ENCODE data around the gene MICALL1.

MICALL1 gene, protein sequence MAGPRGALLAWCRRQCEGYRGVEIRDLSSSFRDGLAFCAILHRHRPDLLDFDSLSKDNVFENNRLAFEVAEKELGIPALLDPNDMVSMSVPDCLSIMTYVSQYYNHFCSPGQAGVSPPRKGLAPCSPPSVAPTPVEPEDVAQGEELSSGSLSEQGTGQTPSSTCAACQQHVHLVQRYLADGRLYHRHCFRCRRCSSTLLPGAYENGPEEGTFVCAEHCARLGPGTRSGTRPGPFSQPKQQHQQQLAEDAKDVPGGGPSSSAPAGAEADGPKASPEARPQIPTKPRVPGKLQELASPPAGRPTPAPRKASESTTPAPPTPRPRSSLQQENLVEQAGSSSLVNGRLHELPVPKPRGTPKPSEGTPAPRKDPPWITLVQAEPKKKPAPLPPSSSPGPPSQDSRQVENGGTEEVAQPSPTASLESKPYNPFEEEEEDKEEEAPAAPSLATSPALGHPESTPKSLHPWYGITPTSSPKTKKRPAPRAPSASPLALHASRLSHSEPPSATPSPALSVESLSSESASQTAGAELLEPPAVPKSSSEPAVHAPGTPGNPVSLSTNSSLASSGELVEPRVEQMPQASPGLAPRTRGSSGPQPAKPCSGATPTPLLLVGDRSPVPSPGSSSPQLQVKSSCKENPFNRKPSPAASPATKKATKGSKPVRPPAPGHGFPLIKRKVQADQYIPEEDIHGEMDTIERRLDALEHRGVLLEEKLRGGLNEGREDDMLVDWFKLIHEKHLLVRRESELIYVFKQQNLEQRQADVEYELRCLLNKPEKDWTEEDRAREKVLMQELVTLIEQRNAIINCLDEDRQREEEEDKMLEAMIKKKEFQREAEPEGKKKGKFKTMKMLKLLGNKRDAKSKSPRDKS

GRCh38 chr22:37905534-37906363 lies at the start of gene MICALL1:
Gene MICALL1 (plus strand): TSS chr22:37906297. CDS start chr22:37906423, 126 bp downstream.
- DNase-seq (ENCODE audit: low spot score), result peak; percentile 62

GRCh38 chr22:37860796-37861421 lies 45.2 kb upstream of the MICALL1 start:
- no peak for DNase-seq (ENCODE audit: low spot score)

GRCh38 chr22:37862570-37863325 lies 43.3 kb upstream of the MICALL1 start:
- DNase-seq (ENCODE audit: low spot score), result no peak

DNA sequence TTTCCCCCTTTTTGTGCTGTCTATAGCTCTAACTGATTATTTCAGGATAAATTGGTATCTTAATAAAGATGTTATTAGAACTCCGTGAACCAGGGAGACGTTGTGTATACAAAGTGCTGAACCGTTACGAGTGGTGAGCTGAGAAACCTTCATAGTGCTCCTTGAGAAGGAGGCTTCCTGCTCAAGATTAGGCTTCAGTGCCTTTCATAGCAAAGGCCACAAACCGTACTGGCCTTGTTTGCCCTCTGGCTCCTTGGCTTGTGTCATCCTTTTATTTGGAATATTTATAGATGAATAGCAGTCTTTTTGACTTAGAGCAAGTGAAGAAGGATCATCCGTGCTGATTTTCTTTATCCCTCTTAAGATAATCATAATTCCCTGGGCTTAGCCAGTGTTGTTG lies 40.6 kb upstream of the MICALL1 start:
- DNase-seq (ENCODE audit: low spot score), result no peak

GRCh38 chr22:37870273-37870672 lies 35.8 kb upstream of the MICALL1 start:
- DNase-seq (ENCODE audit: low spot score), result no peak

GRCh38 chr22:37880668-37881440 lies 25.2 kb upstream of the MICALL1 start:
- peak; percentile 53 for DNase-seq (ENCODE audit: low spot score)

DNA sequence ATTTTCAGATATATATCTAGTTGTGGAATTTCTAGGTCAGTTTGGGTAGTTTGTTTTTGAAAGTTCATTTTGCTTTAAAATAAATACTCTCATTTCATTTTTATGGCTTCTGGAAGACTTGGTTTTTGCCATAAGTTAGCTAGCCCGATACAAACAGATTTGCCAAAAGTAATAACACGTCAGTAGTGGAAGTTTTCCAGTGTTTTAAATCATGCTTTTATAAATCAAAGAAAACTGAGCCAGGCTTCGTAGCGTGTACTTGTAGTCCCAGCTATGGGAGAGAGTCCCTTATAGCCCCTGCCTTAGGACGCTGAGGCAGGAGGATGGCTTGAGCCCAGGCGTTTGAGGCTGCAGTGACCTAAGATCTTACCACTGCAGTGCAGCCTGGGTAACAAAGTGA lies 21.7 kb upstream of the MICALL1 start:
- no peak for DNase-seq (ENCODE audit: low spot score)

- DNase-seq (ENCODE audit: low spot score), result peak; percentile 73
These were observed 18.3 kb upstream of the MICALL1 start for GRCh38 chr22:37887584-37888378.

- DNase-seq (ENCODE audit: low spot score), result no peak
These were observed 14.2 kb upstream of the MICALL1 start for GRCh38 chr22:37891926-37892325.

GRCh38 chr22:37892566-37893335 lies 13.3 kb upstream of the MICALL1 start:
- DNase-seq (ENCODE audit: low spot score), result no peak

DNA sequence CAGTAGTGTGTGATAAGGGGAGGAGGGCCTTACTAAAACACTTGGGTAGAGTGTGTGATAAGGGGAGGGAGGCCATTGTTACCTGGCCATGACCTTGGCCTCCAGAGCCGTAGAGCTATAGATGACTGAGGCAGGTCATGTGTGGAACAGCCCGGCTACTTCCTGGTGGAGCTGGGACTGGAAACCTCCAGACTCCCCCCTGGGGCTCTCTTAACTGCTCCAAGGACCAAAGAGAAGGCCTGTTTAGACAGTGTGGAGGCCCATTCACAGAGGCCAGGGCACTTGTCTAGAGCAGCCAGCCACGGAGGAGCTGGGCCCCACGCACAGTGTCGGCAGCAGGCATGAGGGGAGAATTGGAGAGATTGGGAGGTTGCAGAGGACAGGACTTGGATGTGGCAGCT lies 12.5 kb upstream of the MICALL1 start:
- DNase-seq (ENCODE audit: low spot score), result no peak

DNA sequence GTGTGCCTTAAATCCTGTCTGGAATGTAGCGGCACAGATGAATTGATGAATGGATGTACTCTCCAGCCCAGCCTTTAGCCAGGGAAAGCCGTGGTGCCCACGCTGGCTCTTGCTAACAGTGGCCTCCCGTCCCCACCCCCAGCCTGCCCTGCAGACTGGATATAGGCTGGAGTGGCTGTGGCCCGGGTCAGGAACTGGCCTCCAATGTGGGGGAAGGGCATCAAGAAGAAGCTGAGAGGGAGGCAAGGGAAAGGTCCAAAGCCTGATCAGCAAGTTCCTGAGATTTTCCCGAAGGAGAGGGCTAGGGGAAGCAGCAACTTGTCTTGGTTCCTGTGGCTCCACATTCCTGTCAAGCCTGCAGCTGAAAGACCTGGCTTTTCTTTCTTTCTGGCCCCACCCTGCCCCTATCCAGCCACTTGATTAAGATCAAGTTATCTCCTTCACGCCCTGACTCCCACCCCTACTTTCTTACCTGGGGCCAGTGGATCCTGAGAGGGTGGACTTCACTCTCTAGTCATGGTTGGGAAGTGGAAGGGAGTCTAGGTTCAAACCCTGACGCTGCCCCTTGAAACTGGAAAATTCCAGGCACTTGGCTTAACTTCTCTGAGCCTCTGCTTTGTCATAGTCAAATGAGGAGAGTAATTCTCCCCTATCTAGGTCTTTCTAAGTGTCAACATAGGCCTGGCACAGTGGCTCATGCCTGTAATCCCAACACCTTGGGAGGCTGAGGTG lies 11.0 kb upstream of the MICALL1 start:
- no peak for DNase-seq (ENCODE audit: low spot score)

DNA sequence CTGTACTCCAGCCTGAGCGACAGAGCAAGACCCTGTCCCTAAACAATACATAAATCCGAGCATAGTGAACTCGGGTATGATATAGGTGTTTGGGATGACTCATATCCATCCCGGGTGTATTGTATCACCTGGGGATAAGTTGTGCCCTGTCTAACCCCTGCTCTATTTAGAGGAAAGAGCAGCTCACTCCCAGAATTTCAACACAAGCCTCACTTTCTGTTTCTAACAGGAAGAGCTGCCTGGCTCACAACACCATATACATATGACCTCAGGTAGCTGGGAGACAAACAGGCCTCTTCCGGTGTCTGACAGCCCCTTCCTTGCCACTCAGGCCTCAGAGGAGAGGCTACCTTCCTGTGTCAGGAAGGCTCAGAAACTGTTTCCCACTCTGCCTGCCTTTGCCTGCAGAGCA lies 9.9 kb upstream of the MICALL1 start:
- DNase-seq (ENCODE audit: low spot score), result peak; percentile 65

GRCh38 chr22:37896939-37897338 lies 9.2 kb upstream of the MICALL1 start:
- no peak for DNase-seq (ENCODE audit: low spot score)

- DNase-seq (ENCODE audit: low spot score), result no peak
These were observed 8.3 kb upstream of the MICALL1 start for GRCh38 chr22:37897807-37898206.

GRCh38 chr22:37898441-37899181 lies 7.5 kb upstream of the MICALL1 start:
- no peak for DNase-seq (ENCODE audit: low spot score)

All from kidney capillary endothelial cell (primary cell).